Astrocyte (in vitro differentiated cells and primary cell): ENCODE data around the gene PDGFD.

Experiments used
- EZH2 ChIP-seq: IDR thresholded peaks from 2 replicates; pipeline ENCODE4 v1.6.1; 2012; ENCODE audit warnings: mild to moderate bottlenecking, low read length, inconsistent platforms; ENCODE audit not compliant: insufficient read depth
- TF ChIP-seq, protein P1 (sequence below): IDR thresholded peaks from 2 replicates; pipeline ENCODE4 v1.5.1; 2011; ENCODE audit warnings: low read depth, mild to moderate bottlenecking, inconsistent platforms, low read length, moderate library complexity; ENCODE audit not compliant: insufficient read depth

DNA sequence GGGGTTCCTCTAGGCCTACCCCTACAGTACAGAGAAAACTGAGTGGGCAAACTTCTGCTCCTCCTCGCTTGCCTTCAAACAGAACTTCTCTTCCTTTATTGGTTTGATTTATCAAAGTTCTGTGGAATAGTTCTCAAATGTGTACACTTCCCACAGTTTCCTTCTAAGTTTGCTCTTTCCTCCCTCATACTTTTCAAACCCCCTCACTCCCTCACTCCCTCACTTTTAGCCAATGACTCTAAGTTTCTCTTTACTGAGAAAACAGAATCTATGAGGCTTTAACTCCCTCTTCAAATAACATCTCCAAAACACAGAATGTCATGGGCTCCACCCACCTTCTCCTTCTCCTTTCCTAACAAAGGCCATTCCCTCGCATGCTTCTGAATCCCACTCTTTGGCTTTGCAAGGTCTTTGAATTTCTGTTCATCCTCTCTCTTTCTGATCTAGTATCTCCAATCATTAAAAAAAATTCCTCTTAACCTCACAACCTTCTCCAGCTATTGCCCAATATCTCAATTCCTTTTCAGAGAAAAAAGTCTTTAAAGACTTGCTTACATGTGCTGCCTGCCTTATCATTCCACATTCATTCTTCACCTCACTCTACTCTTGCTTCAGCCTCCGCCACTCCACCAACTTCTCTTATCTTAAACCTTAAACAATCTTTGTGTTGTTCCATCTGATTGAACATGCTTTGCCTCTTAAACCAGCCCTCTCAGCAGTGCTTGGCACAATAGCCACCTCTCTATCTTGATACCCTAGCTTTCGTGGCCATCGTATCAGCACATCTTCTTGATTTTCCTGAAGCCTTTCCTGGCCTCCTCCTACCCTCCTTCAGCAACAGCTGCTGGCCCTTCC, 70.3 kb downstream of the PDGFD start:
- TF ChIP-seq, protein P1, sequence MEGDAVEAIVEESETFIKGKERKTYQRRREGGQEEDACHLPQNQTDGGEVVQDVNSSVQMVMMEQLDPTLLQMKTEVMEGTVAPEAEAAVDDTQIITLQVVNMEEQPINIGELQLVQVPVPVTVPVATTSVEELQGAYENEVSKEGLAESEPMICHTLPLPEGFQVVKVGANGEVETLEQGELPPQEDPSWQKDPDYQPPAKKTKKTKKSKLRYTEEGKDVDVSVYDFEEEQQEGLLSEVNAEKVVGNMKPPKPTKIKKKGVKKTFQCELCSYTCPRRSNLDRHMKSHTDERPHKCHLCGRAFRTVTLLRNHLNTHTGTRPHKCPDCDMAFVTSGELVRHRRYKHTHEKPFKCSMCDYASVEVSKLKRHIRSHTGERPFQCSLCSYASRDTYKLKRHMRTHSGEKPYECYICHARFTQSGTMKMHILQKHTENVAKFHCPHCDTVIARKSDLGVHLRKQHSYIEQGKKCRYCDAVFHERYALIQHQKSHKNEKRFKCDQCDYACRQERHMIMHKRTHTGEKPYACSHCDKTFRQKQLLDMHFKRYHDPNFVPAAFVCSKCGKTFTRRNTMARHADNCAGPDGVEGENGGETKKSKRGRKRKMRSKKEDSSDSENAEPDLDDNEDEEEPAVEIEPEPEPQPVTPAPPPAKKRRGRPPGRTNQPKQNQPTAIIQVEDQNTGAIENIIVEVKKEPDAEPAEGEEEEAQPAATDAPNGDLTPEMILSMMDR, result no peak
- TF ChIP-seq EZH2, result no peak
